GM12878 (cell line): Measurements from ENCODE around the gene MFAP4. TPM values are rescaled to one million over a fixed set of nuclear protein-coding genes. Genes with fewer than 3 reads are reported as not detected.

Source experiments
- BACH1 ChIP-seq: fragments of 450-650 bp; IDR thresholded peaks from 2 replicates; pipeline ENCODE4 v1.6.1; 2017; ENCODE audit warnings: mild to moderate bottlenecking, borderline replicate concordance
- CREM ChIP-seq: IDR thresholded peaks from 2 replicates; pipeline ENCODE4 v1.6.1; 2014; ENCODE audit warnings: antibody characterized with exemption, low read depth
- EP300 ChIP-seq, 2 experiments: fragments of 150-350 bp in 1 of 2; IDR thresholded peaks; 2 replicates each; pipeline ENCODE4 v1.6.1; 2011 to 2012; ENCODE audit warnings: low read depth in 2 of 2, low read length in 2 of 2, borderline replicate concordance in 1 of 2, improper control_type of control experiment in 1 of 2, inconsistent platforms in 1 of 2; ENCODE audit not compliant: control insufficient read depth in 1 of 2
- ETV6 ChIP-seq, 2 experiments: fragments of 450-650 bp in 1 of 2; IDR thresholded peaks in 1 of 2; conservative IDR thresholded peaks in 1 of 2; 2 replicates each; pipeline ENCODE4 v1.6.1; 2014; ENCODE audit warnings: antibody characterized with exemption in 1 of 2, borderline replicate concordance in 1 of 2, low read depth in 1 of 2, mild to moderate bottlenecking in 1 of 2, moderate library complexity in 1 of 2
- EZH2 ChIP-seq: IDR thresholded peaks from 2 replicates; pipeline ENCODE4 v1.6.1; 2012; ENCODE audit warnings: low read depth, mild to moderate bottlenecking, control low read depth, inconsistent platforms, low read length, borderline replicate concordance; ENCODE audit not compliant: control insufficient read depth
- GABPA ChIP-seq: IDR thresholded peaks from 2 replicates; pipeline ENCODE4 v1.6.1; 2014; ENCODE audit warnings: antibody characterized with exemption, low read depth, mild to moderate bottlenecking, inconsistent platforms
- HCFC1 ChIP-seq: fragments of 150-350 bp; IDR thresholded peaks from 2 replicates; pipeline ENCODE4 v1.6.1; 2014; ENCODE audit warnings: low read length
- MTA3 ChIP-seq: IDR thresholded peaks from 2 replicates; pipeline ENCODE4 v1.6.1; 2012; ENCODE audit warnings: low read length, inconsistent platforms, borderline replicate concordance
- RAD51 ChIP-seq: fragments of 450-650 bp; IDR thresholded peaks from 2 replicates; pipeline ENCODE4 v1.6.1; 2016; ENCODE audit warnings: moderate library complexity, mild to moderate bottlenecking, inconsistent platforms
- RCOR1 ChIP-seq: conservative IDR thresholded peaks from 2 replicates; pipeline ENCODE4 v1.6.1; 2012; ENCODE audit warnings: low read depth, low read length, improper control_type of control experiment
- RELA ChIP-seq: fragments of 450-650 bp; IDR thresholded peaks from 2 replicates; pipeline ENCODE4 v1.8.0; 2014; ENCODE audit warnings: borderline replicate concordance; ENCODE audit not compliant: partially characterized antibody
- SIN3A ChIP-seq: IDR thresholded peaks from 2 replicates; pipeline ENCODE4 v1.6.1; 2012; ENCODE audit warnings: low read depth, low read length, improper control_type of control experiment
- SIX5 ChIP-seq: IDR thresholded peaks from 2 replicates; pipeline ENCODE4 v1.6.1; 2011; ENCODE audit warnings: mild to moderate bottlenecking, low read depth, low read length, moderate library complexity; ENCODE audit not compliant: severe bottlenecking
- SMAD5 ChIP-seq: IDR thresholded peaks from 2 replicates; pipeline ENCODE4 v1.6.1; 2016; ENCODE audit warnings: antibody characterized with exemption, low read depth
- STAT3 ChIP-seq: IDR thresholded peaks from 2 replicates; pipeline ENCODE4 v1.6.1; 2011; ENCODE audit warnings: low read depth, low read length, improper control_type of control experiment
- TBL1XR1 ChIP-seq: IDR thresholded peaks from 2 replicates; pipeline ENCODE4 v1.6.1; 2012; ENCODE audit warnings: low read depth, low read length, improper control_type of control experiment
- TCF12 ChIP-seq: IDR thresholded peaks from 2 replicates; pipeline ENCODE4 v1.6.1; 2011; ENCODE audit warnings: low read depth, mild to moderate bottlenecking, low read length
- TCF3 ChIP-seq: IDR thresholded peaks from 2 replicates; pipeline ENCODE4 v1.6.1; 2012; ENCODE audit warnings: low read depth, mild to moderate bottlenecking, low read length, borderline replicate concordance; ENCODE audit not compliant: insufficient read depth
- ZNF207 ChIP-seq: fragments of 450-650 bp; IDR thresholded peaks from 2 replicates; pipeline ENCODE4 v1.6.1; 2014; ENCODE audit warnings: antibody characterized with exemption, mild to moderate bottlenecking, borderline replicate concordance
- ZNF24 ChIP-seq: fragments of 450-650 bp; IDR thresholded peaks from 2 replicates; pipeline ENCODE4 v1.6.1; 2017; ENCODE audit warnings: antibody characterized with exemption, mild to moderate bottlenecking
- polyA plus RNA-seq, 11 experiments: library from polyadenylated mRNA; depleted of rRNA in 4 of 11; unstranded in 6 of 11; stranded (reverse) in 5 of 11; fragments of >200 nt; fragmentation: Nextera tagmentation in 4 of 11; fragmentation: Illumina TruSeq in 1 of 11; extraction: Ambion mirVana in 4 of 11; extraction: Trizol in 1 of 11; gene quantifications; 1 replicate in 1 of 11; 2 replicates in 10 of 11; pipeline versions ENCODE4 v1.2.1 to v1.2.3, GENCODE V29; 2011 to 2016; ENCODE audit warnings: inconsistent platforms in 2 of 11, missing spikeins in 2 of 11, low read depth in 1 of 11
- total RNA-seq, 4 experiments: library from RNA; depleted of rRNA in 3 of 4; stranded (reverse); fragments of >200 nt in 3 of 4; fragmentation: Illumina TruSeq in 1 of 4; extraction: Trizol in 1 of 4; gene quantifications; 2 replicates each; pipeline versions ENCODE4 v1.2.1 to v1.2.3, GENCODE V29; 2013 to 2021
- TF ChIP-seq, protein P1 (sequence below): IDR thresholded peaks from 2 replicates; pipeline ENCODE4 v1.6.1; 2011; ENCODE audit warnings: low read depth, low read length, improper control_type of control experiment, borderline replicate concordance
- TF ChIP-seq, protein P2 (sequence below): fragments of 450-650 bp; IDR thresholded peaks from 2 replicates; pipeline ENCODE4 v1.6.1; 2016; ENCODE audit warnings: mild to moderate bottlenecking
- TF ChIP-seq, protein P3 (sequence below): fragments of 450-650 bp; conservative IDR thresholded peaks from 2 replicates; pipeline ENCODE4 v1.6.1; 2017; ENCODE audit warnings: mild to moderate bottlenecking, moderate library complexity
- TF ChIP-seq, protein P4 (sequence below): fragments of 450-650 bp; IDR thresholded peaks from 2 replicates; pipeline ENCODE4 v1.6.1; 2017; ENCODE audit warnings: mild to moderate bottlenecking

Gene MFAP4
- total and polyA plus RNA-seq, 10 of the 15 experiments (the other 5 are each of a cell fraction or from before 2014, with no cell fraction given): 0.08 to 0.28 (median 0.09) TPM; not detected in 7

DNA sequence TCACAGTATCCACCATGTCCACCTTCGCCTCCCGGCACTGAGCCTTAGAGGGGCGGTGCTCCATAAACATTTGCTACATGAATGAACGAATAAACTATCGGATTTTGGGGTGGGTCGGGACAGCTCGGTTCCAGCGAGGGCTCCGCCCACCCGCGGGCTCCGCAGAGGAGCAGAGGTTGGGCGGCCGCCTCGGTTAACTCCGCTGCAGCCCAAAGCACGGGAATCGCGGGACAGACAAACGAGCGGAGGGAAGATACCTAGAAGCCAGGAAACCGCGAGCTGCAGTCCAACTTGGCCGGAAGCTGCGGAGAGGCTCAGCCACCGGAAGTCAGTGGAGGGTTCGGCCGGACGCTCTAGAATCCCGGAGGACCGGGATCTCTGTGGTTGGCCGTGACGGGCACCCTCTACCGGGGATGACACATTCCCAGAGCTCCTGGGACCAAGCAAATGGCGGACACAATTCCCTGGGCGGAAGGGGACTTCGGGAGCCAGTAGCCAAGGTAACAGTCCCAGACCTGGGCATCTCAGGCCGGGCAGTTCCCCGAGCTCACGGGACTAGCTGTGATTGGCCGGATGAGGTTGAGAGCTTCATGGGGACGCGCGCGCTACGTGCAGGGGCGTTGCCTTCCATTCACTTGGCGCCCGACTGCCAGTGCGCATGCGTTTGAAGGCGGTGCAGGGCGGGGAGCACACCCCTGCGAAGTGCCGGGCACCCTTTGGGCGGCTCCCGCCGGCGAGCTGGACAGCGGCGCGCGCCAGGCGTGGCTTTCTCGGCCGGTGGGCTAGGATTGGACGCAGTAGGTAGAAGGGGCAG, 9.2 kb downstream of the MFAP4 start (continued):
- no peak for TF ChIP-seq TCF3
- TF ChIP-seq TBL1XR1: no peak
- TF ChIP-seq EP300 (IDR thresholded peaks at IDR 0.05; ENCODE audit: borderline replicate concordance in 1 of 2, control insufficient read depth in 1 of 2, low read depth in 2 of 2, low read length in 2 of 2): peak in 1 of 2 experiments; percentile 20; a peak in 1 of 4 replicates
- TF ChIP-seq CREM: peak; percentile 31; the same call in 1 of the 2 replicates
- no peak for TF ChIP-seq ETV6 (conservative IDR thresholded peaks at IDR 0.05 in 1 of 2, IDR thresholded peaks at IDR 0.05 in 1 of 2; ENCODE audit: borderline replicate concordance in 1 of 2, low read depth in 1 of 2)
- TF ChIP-seq, protein P1, sequence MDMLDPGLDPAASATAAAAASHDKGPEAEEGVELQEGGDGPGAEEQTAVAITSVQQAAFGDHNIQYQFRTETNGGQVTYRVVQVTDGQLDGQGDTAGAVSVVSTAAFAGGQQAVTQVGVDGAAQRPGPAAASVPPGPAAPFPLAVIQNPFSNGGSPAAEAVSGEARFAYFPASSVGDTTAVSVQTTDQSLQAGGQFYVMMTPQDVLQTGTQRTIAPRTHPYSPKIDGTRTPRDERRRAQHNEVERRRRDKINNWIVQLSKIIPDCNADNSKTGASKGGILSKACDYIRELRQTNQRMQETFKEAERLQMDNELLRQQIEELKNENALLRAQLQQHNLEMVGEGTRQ: no peak
- TF ChIP-seq RAD51: no peak
- TF ChIP-seq SIX5: peak; percentile 32
- TF ChIP-seq MTA3: no peak
- no peak for TF ChIP-seq ZNF24
- TF ChIP-seq, protein P2, sequence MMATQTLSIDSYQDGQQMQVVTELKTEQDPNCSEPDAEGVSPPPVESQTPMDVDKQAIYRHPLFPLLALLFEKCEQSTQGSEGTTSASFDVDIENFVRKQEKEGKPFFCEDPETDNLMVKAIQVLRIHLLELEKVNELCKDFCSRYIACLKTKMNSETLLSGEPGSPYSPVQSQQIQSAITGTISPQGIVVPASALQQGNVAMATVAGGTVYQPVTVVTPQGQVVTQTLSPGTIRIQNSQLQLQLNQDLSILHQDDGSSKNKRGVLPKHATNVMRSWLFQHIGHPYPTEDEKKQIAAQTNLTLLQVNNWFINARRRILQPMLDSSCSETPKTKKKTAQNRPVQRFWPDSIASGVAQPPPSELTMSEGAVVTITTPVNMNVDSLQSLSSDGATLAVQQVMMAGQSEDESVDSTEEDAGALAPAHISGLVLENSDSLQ: no peak; the same call in 1 of the 2 replicates
- TF ChIP-seq, protein P3, sequence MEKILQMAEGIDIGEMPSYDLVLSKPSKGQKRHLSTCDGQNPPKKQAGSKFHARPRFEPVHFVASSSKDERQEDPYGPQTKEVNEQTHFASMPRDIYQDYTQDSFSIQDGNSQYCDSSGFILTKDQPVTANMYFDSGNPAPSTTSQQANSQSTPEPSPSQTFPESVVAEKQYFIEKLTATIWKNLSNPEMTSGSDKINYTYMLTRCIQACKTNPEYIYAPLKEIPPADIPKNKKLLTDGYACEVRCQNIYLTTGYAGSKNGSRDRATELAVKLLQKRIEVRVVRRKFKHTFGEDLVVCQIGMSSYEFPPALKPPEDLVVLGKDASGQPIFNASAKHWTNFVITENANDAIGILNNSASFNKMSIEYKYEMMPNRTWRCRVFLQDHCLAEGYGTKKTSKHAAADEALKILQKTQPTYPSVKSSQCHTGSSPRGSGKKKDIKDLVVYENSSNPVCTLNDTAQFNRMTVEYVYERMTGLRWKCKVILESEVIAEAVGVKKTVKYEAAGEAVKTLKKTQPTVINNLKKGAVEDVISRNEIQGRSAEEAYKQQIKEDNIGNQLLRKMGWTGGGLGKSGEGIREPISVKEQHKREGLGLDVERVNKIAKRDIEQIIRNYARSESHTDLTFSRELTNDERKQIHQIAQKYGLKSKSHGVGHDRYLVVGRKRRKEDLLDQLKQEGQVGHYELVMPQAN: 0 out of 2 replicates have a peak, but pooled peaks have one; percentile 10
- no peak for TF ChIP-seq RCOR1
- TF ChIP-seq HCFC1: peak; percentile 68
- peak; percentile 78; the same call in 1 of the 2 replicates for TF ChIP-seq SIN3A
- TF ChIP-seq BACH1: no peak; the same call in 1 of the 2 replicates
- TF ChIP-seq TCF12: no peak; the same call in 1 of the 2 replicates
- peak; percentile 93 for TF ChIP-seq GABPA
- TF ChIP-seq EZH2: no peak
- TF ChIP-seq RELA: peak; percentile 69
- TF ChIP-seq SMAD5: peak; percentile 84
- TF ChIP-seq, protein P4, sequence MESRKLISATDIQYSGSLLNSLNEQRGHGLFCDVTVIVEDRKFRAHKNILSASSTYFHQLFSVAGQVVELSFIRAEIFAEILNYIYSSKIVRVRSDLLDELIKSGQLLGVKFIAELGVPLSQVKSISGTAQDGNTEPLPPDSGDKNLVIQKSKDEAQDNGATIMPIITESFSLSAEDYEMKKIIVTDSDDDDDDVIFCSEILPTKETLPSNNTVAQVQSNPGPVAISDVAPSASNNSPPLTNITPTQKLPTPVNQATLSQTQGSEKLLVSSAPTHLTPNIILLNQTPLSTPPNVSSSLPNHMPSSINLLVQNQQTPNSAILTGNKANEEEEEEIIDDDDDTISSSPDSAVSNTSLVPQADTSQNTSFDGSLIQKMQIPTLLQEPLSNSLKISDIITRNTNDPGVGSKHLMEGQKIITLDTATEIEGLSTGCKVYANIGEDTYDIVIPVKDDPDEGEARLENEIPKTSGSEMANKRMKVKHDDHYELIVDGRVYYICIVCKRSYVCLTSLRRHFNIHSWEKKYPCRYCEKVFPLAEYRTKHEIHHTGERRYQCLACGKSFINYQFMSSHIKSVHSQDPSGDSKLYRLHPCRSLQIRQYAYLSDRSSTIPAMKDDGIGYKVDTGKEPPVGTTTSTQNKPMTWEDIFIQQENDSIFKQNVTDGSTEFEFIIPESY: no peak
- TF ChIP-seq ZNF207: 0 out of 2 replicates have a peak, but pooled peaks have one; percentile 19
- no peak for TF ChIP-seq STAT3
